DND-41 (cell line): ENCODE results near the gene DIS3L2.
"Not testable (repeated sequence)": the region's sequence is repeated elsewhere in the genome, so short reads cannot be mapped to it uniquely, and the experiment has no call there.

ENCODE experiments used
- ATAC-seq: fragments of 200-7000 bp; cut with Tn5 transposase; 3 replicates; pipeline ENCODE4 v1.9.1; 2021; ENCODE audit warnings: low read depth; ENCODE audit not compliant: insufficient read depth
- DNase-seq: peaks from one replicate; pipeline ENCODE4 v3.0.0-alpha.2; 2020
- H2AFZ ChIP-seq: 2 replicates; pipeline ENCODE4 v1.6.0; 2012; ENCODE audit warnings: low read depth, low read length
- H3K27ac ChIP-seq: 2 replicates; pipeline ENCODE4 v1.5.1; 2012; ENCODE audit warnings: low read length, inconsistent platforms
- H3K27me3 ChIP-seq: fragments of 200-600 bp; sonication (generic); 2 replicates; pipeline ENCODE4 v1.6.0; 2012; ENCODE audit warnings: low read length, mild to moderate bottlenecking, inconsistent platforms; ENCODE audit not compliant: insufficient read depth, poor library complexity
- H3K36me3 ChIP-seq: 2 replicates; pipeline ENCODE4 v1.5.1; 2012; ENCODE audit warnings: low read length, inconsistent platforms; ENCODE audit not compliant: insufficient read depth
- H3K4me1 ChIP-seq: 2 replicates; pipeline ENCODE4 v1.5.1; 2012; ENCODE audit warnings: mild to moderate bottlenecking, low read length; ENCODE audit not compliant: insufficient read depth
- H3K4me2 ChIP-seq: 2 replicates; pipeline ENCODE4 v1.6.0; 2012; ENCODE audit warnings: mild to moderate bottlenecking, moderate library complexity, low read length, inconsistent platforms; ENCODE audit not compliant: insufficient read depth
- H3K4me3 ChIP-seq, 2 experiments: fragments of 200-600 bp in 1 of 2; shearing (Covaris generic) in 1 of 2; 2 replicates each; pipeline ENCODE4 v1.5.1; 2012 to 2016; ENCODE audit warnings: inconsistent platforms in 2 of 2, low read length in 2 of 2, mild to moderate bottlenecking in 2 of 2, low read depth in 1 of 2, moderate library complexity in 1 of 2
- H3K79me2 ChIP-seq: 2 replicates; pipeline ENCODE4 v1.6.0; 2012; ENCODE audit warnings: low read length, inconsistent platforms; ENCODE audit not compliant: insufficient read depth
- H3K9ac ChIP-seq: 2 replicates; pipeline ENCODE4 v1.6.0; 2012; ENCODE audit warnings: low read depth, mild to moderate bottlenecking, inconsistent platforms, low read length, moderate library complexity
- H3K9me3 ChIP-seq: 2 replicates; pipeline ENCODE4 v1.5.1; 2012; ENCODE audit warnings: low read length, moderate library complexity, mild to moderate bottlenecking, inconsistent platforms; ENCODE audit not compliant: insufficient read depth, severe bottlenecking
- H4K20me1 ChIP-seq: 2 replicates; pipeline ENCODE4 v1.6.0; 2012; ENCODE audit warnings: low read length; ENCODE audit not compliant: insufficient read depth
- CTCF ChIP-seq: IDR thresholded peaks from 2 replicates; pipeline ENCODE4 v1.5.1; 2012; ENCODE audit warnings: borderline replicate concordance, low read length, moderate library complexity, mild to moderate bottlenecking; ENCODE audit not compliant: poor library complexity, severe bottlenecking; ENCODE audit errors: extremely low read depth
- EZH2 ChIP-seq: IDR thresholded peaks from 3 replicates; pipeline ENCODE4 v1.6.1; 2012; ENCODE audit warnings: borderline replicate concordance, low read depth, mild to moderate bottlenecking, moderate library complexity, low read length, inconsistent platforms; ENCODE audit not compliant: severe bottlenecking

DIS3L2 gene

GRCh38 chr2:232329716-232330067 is 368.2 kb downstream of the DIS3L2 start:
- H3K27ac ChIP-seq: no peak overlapping the region
- peaks cover 27% of the 10 kb centered on the region for H4K20me1 ChIP-seq
- H3K9ac ChIP-seq: no peak overlapping the region
- no peaks in the 10 kb centered on the region for H3K9me3 ChIP-seq
- no peak overlapping the region for H2AFZ ChIP-seq
- DNase-seq: no peak
- H3K36me3 ChIP-seq: no peaks in the 10 kb centered on the region
- H3K4me2 ChIP-seq: no peak overlapping the region
- TF ChIP-seq EZH2 (no peak), CTCF (no peak)
- ATAC-seq: no peak
- H3K4me1 ChIP-seq: peaks cover 22% of the 10 kb centered on the region
- H3K79me2 ChIP-seq: no peaks in the 10 kb centered on the region
- no peaks in the 10 kb centered on the region for H3K27me3 ChIP-seq
- no peak overlapping the region for H3K4me3 ChIP-seq

- H3K36me3 ChIP-seq: no peaks in the 10 kb centered on the region
- H3K27ac ChIP-seq: peak overlapping the region; percentile 32; the same call in 1 of the 2 replicates
- no peaks in the 10 kb centered on the region for H3K79me2 ChIP-seq
- H3K4me2 ChIP-seq: no peak overlapping the region
- H2AFZ ChIP-seq: no peak overlapping the region
- TF ChIP-seq CTCF (no peak), EZH2 (no peak)
- H3K4me3 ChIP-seq: no peak overlapping the region
- H3K27me3 ChIP-seq: no peaks in the 10 kb centered on the region
- H3K9ac ChIP-seq: no peak overlapping the region
- ATAC-seq (no peak), DNase-seq (no peak)
- peaks cover 22% of the 10 kb centered on the region for H3K4me1 ChIP-seq
- no peaks in the 10 kb centered on the region for H3K9me3 ChIP-seq
- H4K20me1 ChIP-seq: peaks cover 27% of the 10 kb centered on the region
Observed at GRCh38 chr2:232330068-232330999, 368.8 kb downstream of the DIS3L2 start.

- H3K4me2 ChIP-seq, H2AFZ ChIP-seq, H3K4me3 ChIP-seq, H3K9ac ChIP-seq, H3K9me3 ChIP-seq, H3K36me3 ChIP-seq, H3K27me3 ChIP-seq, DNase-seq, H3K79me2 ChIP-seq, H3K27ac ChIP-seq, ATAC-seq: not testable (repeated sequence)
- H3K4me1 ChIP-seq: peaks cover 22% of the 10 kb centered on the region
- H4K20me1 ChIP-seq: peaks cover 22% of the 10 kb centered on the region
Observed at GRCh38 chr2:232331061-232331460, 369.5 kb downstream of the DIS3L2 start.

GRCh38 chr2:232331641-232332040 is 370.1 kb downstream of the DIS3L2 start:
- Histone ChIP-seq H4K20me1 (peaks cover 17% of the 10 kb centered on the region), H3K4me1 (peaks cover 21% of the 10 kb centered on the region)
- not testable (repeated sequence) for H3K36me3 ChIP-seq, H3K27ac ChIP-seq, H3K4me2 ChIP-seq, H3K79me2 ChIP-seq, H3K27me3 ChIP-seq, H3K9ac ChIP-seq, ATAC-seq, H2AFZ ChIP-seq, H3K4me3 ChIP-seq, H3K9me3 ChIP-seq, DNase-seq

GRCh38 chr2:232332244-232332939 is 370.9 kb downstream of the DIS3L2 start:
- not testable (repeated sequence) for H3K79me2 ChIP-seq, H3K27ac ChIP-seq, H3K27me3 ChIP-seq, ATAC-seq, H3K36me3 ChIP-seq, H2AFZ ChIP-seq, H3K4me3 ChIP-seq, H3K4me2 ChIP-seq, H3K9me3 ChIP-seq, DNase-seq, H3K9ac ChIP-seq
- Histone ChIP-seq H3K4me1 (peaks cover 14% of the 10 kb centered on the region), H4K20me1 (peaks cover 14% of the 10 kb centered on the region)
